GM21786 (cell line): ENCODE data around the gene CERS2.

Experiments
- ATAC-seq: cut with Tn5 transposase; IDR thresholded peaks from one replicate; pipeline ENCODE4 v1.9.1; 2021; ENCODE audit not compliant: unreplicated experiment

CERS2 gene

GRCh38 chr1:150999051-150999674 is 24.5 kb upstream of the CERS2 start:
- no peak for ATAC-seq

GRCh38 chr1:150997949-150998348 is 23.3 kb upstream of the CERS2 start:
- no peak for ATAC-seq

- ATAC-seq = no peak
Measured at GRCh38 chr1:150997126-150997872, 22.7 kb upstream of the CERS2 start.

GRCh38 chr1:150995896-150996295 is 21.3 kb upstream of the CERS2 start:
- ATAC-seq = no peak

- ATAC-seq = no peak
Measured at GRCh38 chr1:150995460-150995859, 20.8 kb upstream of the CERS2 start.

- no peak for ATAC-seq
Measured at GRCh38 chr1:150994248-150994647, 19.6 kb upstream of the CERS2 start.

GRCh38 chr1:150992626-150993025 is 18.0 kb upstream of the CERS2 start:
- no peak for ATAC-seq

- ATAC-seq = no peak
Measured at GRCh38 chr1:150987924-150988323, 13.3 kb upstream of the CERS2 start.

GRCh38 chr1:150985179-150985825 is 10.7 kb upstream of the CERS2 start:
- no peak for ATAC-seq

- no peak for ATAC-seq
Measured at GRCh38 chr1:150981805-150982712, 7.4 kb upstream of the CERS2 start, which contains the start of gene ANXA9. Gene ANXA9 (plus strand): TSS chr1:150982292. CDS start chr1:150983106, 814 bp downstream.

- no peak for ATAC-seq
Measured at GRCh38 chr1:150981177-150981804, 6.7 kb upstream of the CERS2 start.

GRCh38 chr1:150979092-150980056 is 4.7 kb upstream of the CERS2 start:
- ATAC-seq = no peak

- no peak for ATAC-seq
Measured at GRCh38 chr1:150976879-150977694, 2.5 kb upstream of the CERS2 start.

GRCh38 chr1:150976401-150976821 is 1.8 kb upstream of the CERS2 start:
- ATAC-seq = no peak

- no peak for ATAC-seq
Measured at GRCh38 chr1:150973836-150974579, 627 bp downstream of the CERS2 start.

GRCh38 chr1:150973258-150973835 is 1.3 kb downstream of the CERS2 start:
- ATAC-seq = no peak

- ATAC-seq = no peak
Measured at GRCh38 chr1:150972417-150972940, 2.2 kb downstream of the CERS2 start.
